SK-N-SH (cell line): ENCODE measurements around the gene RAB27B. TPM values are rescaled to one million over a fixed set of nuclear protein-coding genes. Genes with fewer than 3 reads are reported as not detected.

Experiments
- CTCF ChIA-PET: fragments of 300-600, 350-600 bp; formaldehyde crosslinking; extraction: SDS; loops from one replicate; lab custom pipeline; 2021; lab: Yijun Ruan, JAX
- POLR2A ChIA-PET: fragments of 350-600 bp; sonication (Branson Sonifier 250); formaldehyde crosslinking; extraction: SDS; loops from one replicate; lab custom pipeline; 2020; ENCODE audit warnings: antibody characterized with exemption, inconsistent platforms; lab: Yijun Ruan, JAX
- DNase-seq: peaks from one replicate; pipeline ENCODE4 v3.0.0; 2012
- H2AFZ ChIP-seq: fragments of 200-600 bp; sonication (generic); 2 replicates; pipeline ENCODE4 v1.8.1; 2016; ENCODE audit warnings: antibody characterized with exemption, mild to moderate bottlenecking, low read depth
- H3F3A ChIP-seq: fragments of 200-600 bp; sonication (generic); replicated peaks from 2 replicates; pipeline ENCODE3; 2016; ENCODE audit warnings: antibody characterized with exemption, mild to moderate bottlenecking; ENCODE audit not compliant: insufficient read depth
- H3K27ac ChIP-seq, 2 experiments: fragments of 200-500 bp in 1 of 2; fragments of 200-600 bp in 1 of 2; sonication (Bioruptor generic) in 1 of 2; sonication (generic), shearing (Covaris generic) in 1 of 2; 2 replicates each; pipeline versions ENCODE4 v1.5.1 to v1.6.1; 2014 to 2016; ENCODE audit warnings: low read depth in 2 of 2, inconsistent platforms in 1 of 2, low read length in 1 of 2, mild to moderate bottlenecking in 1 of 2, mixed read lengths in 1 of 2
- H3K27me3 ChIP-seq: fragments of 200-600 bp; sonication (generic), shearing (Covaris generic); 2 replicates; pipeline ENCODE4 v1.6.1; 2016; ENCODE audit warnings: mixed run types; ENCODE audit not compliant: insufficient read depth
- H3K36me3 ChIP-seq, 2 experiments: fragments of 200-500 bp in 1 of 2; fragments of 200-600 bp in 1 of 2; sonication (Bioruptor generic) in 1 of 2; sonication (generic) in 1 of 2; replicated peaks in 1 of 2; 2 replicates each; pipeline versions ENCODE3 to v1.5.1; 2014 to 2016; ENCODE audit warnings: low read length in 1 of 2, mild to moderate bottlenecking in 1 of 2; ENCODE audit not compliant: insufficient read depth in 2 of 2, control insufficient read depth in 1 of 2
- H3K4me1 ChIP-seq, 2 experiments: fragments of 200-500 bp in 1 of 2; fragments of 200-600 bp in 1 of 2; sonication (Bioruptor generic) in 1 of 2; sonication (generic), shearing (Covaris generic) in 1 of 2; 2 replicates each; pipeline versions ENCODE4 v1.5.1 to v1.6.1; 2014 to 2016; ENCODE audit warnings: low read depth in 1 of 2, low read length in 1 of 2, mixed run types in 1 of 2; ENCODE audit not compliant: insufficient read depth in 2 of 2, control insufficient read depth in 1 of 2
- H3K4me2 ChIP-seq: fragments of 200-600 bp; sonication (generic), shearing (Covaris generic); 2 replicates; pipeline ENCODE4 v1.6.1; 2017; ENCODE audit warnings: mixed run types
- H3K4me3 ChIP-seq, 2 experiments: fragments of 200-500 bp in 1 of 2; fragments of 200-600 bp in 1 of 2; sonication (Bioruptor generic) in 1 of 2; sonication (generic), shearing (Covaris generic) in 1 of 2; 2 replicates each; pipeline versions ENCODE4 v1.5.1 to v1.8.1; 2014 to 2016; ENCODE audit warnings: low read depth in 2 of 2, inconsistent platforms in 1 of 2, low read length in 1 of 2, mild to moderate bottlenecking in 1 of 2, mixed read lengths in 1 of 2, moderate library complexity in 1 of 2
- H3K79me2 ChIP-seq: fragments of 200-600 bp; sonication (generic); 2 replicates; pipeline ENCODE4 v1.8.1; 2017; ENCODE audit warnings: mild to moderate bottlenecking; ENCODE audit not compliant: insufficient read depth
- H3K9ac ChIP-seq: fragments of 200-600 bp; sonication (generic); 2 replicates; pipeline ENCODE4 v1.6.1; 2017; ENCODE audit warnings: mixed run types
- H3K9me2 ChIP-seq: fragments of 200-600 bp; sonication (generic); 2 replicates; pipeline ENCODE4 v1.6.1; 2017; ENCODE audit warnings: mixed run types
- H3K9me3 ChIP-seq: fragments of 200-600 bp; sonication (generic); 2 replicates; pipeline ENCODE4 v1.6.1; 2017; ENCODE audit warnings: mixed run types, mild to moderate bottlenecking, moderate library complexity
- H4K20me1 ChIP-seq: fragments of 200-600 bp; sonication (generic); 2 replicates; pipeline ENCODE4 v1.6.1; 2017; ENCODE audit warnings: mild to moderate bottlenecking, mixed run types; ENCODE audit not compliant: insufficient read depth
- EP300 ChIP-seq, 2 experiments: IDR thresholded peaks; 2 replicates each; pipeline versions ENCODE4 v1.4.0 to v1.6.1; 2012; ENCODE audit warnings: borderline replicate concordance in 1 of 2, low read depth in 1 of 2, low read length in 1 of 2
- FOSL2 ChIP-seq: IDR thresholded peaks from 2 replicates; pipeline ENCODE4 v1.4.0; 2012; ENCODE audit warnings: low read depth, mild to moderate bottlenecking, moderate library complexity, borderline replicate concordance
- FOXJ3 ChIP-seq: sonication (generic); formaldehyde crosslinking; IDR thresholded peaks from 2 replicates; pipeline ENCODE4 v1.5.1; 2020; ENCODE audit warnings: mild to moderate bottlenecking, missing genetic modification reagents
- FOXM1 ChIP-seq: IDR thresholded peaks from 2 replicates; pipeline ENCODE4 v1.4.0; 2012; ENCODE audit warnings: low read depth, mild to moderate bottlenecking
- GABPA ChIP-seq: IDR thresholded peaks from 2 replicates; pipeline ENCODE4 v1.4.0; 2012; ENCODE audit warnings: low read depth, mild to moderate bottlenecking
- GATA2 ChIP-seq: sonication (generic); formaldehyde crosslinking; IDR thresholded peaks from 2 replicates; pipeline ENCODE4 v1.5.0; 2020; ENCODE audit warnings: mild to moderate bottlenecking, missing genetic modification reagents
- IRF3 ChIP-seq: fragments of 150-350 bp; IDR thresholded peaks from 2 replicates; pipeline ENCODE4 v1.6.1; 2016; ENCODE audit warnings: mild to moderate bottlenecking, low read depth, low read length
- MEF2A ChIP-seq: IDR thresholded peaks from 2 replicates; pipeline ENCODE4 v1.4.0; 2012; ENCODE audit warnings: low read depth, borderline replicate concordance
- NFIC ChIP-seq: IDR thresholded peaks from 2 replicates; pipeline ENCODE4 v1.4.0; 2012; ENCODE audit warnings: borderline replicate concordance
- NRF1 ChIP-seq: IDR thresholded peaks from 2 replicates; pipeline ENCODE4 v1.6.1; 2012; ENCODE audit warnings: low read depth, mild to moderate bottlenecking, low read length
- POLR2AphosphoS5 ChIP-seq: IDR thresholded peaks from 2 replicates; pipeline ENCODE4 v1.6.1; 2012; ENCODE audit warnings: low read depth, low read length
- REST ChIP-seq: IDR thresholded peaks from 2 replicates; pipeline ENCODE4 v1.6.1; 2012; ENCODE audit warnings: mild to moderate bottlenecking, low read depth, low read length, moderate library complexity
- RFX5 ChIP-seq: IDR thresholded peaks from 2 replicates; pipeline ENCODE4 v1.6.1; 2012; ENCODE audit warnings: mild to moderate bottlenecking, improper control_type of control experiment, low read length
- SIN3A ChIP-seq: IDR thresholded peaks from 2 replicates; pipeline ENCODE4 v1.6.1; 2012; ENCODE audit warnings: low read depth, mild to moderate bottlenecking, low read length, moderate library complexity, borderline replicate concordance
- SMC3 ChIP-seq: IDR thresholded peaks from 2 replicates; pipeline ENCODE4 v1.6.1; 2012; ENCODE audit warnings: low read depth, low read length, improper control_type of control experiment
- TAF1 ChIP-seq: IDR thresholded peaks from 2 replicates; pipeline ENCODE4 v1.6.1; 2012; ENCODE audit warnings: low read depth, mild to moderate bottlenecking, low read length, moderate library complexity, borderline replicate concordance
- ZBTB33 ChIP-seq: IDR thresholded peaks from 2 replicates; pipeline ENCODE4 v1.4.0; 2012; ENCODE audit warnings: low read depth, borderline replicate concordance
- WGBS: methylation state at CpG from one replicate; pipeline ENCODE4 v1.1.6; 2017; ENCODE audit warnings: low lambda C conversion rate; 5-methylcytosine and 5-hydroxymethylcytosine counted together
- polyA plus RNA-seq, 3 experiments: library from polyadenylated mRNA; depleted of rRNA; stranded (reverse); fragments of >200 nt; gene quantifications; 2 replicates each; pipeline ENCODE4 v1.2.3, GENCODE V29; 2012
- TF ChIP-seq, protein P1 (sequence below): fragments of 150-350 bp; IDR thresholded peaks from 2 replicates; pipeline ENCODE4 v1.6.1; 2017; ENCODE audit warnings: antibody characterized with exemption, low read length, low read depth, borderline replicate concordance
- TF ChIP-seq, protein P2 (sequence below): IDR thresholded peaks from 2 replicates; pipeline ENCODE4 v1.4.0; 2012; ENCODE audit warnings: low read depth
- TF ChIP-seq, protein P3 (sequence below): IDR thresholded peaks from 2 replicates; pipeline ENCODE4 v1.4.0; 2012; ENCODE audit warnings: low read depth, borderline replicate concordance

The RAB27B gene
- polyA plus RNA-seq, 1 of the 3 experiments (the other 2 are of a cell fraction), result 0.56 TPM

DNA sequence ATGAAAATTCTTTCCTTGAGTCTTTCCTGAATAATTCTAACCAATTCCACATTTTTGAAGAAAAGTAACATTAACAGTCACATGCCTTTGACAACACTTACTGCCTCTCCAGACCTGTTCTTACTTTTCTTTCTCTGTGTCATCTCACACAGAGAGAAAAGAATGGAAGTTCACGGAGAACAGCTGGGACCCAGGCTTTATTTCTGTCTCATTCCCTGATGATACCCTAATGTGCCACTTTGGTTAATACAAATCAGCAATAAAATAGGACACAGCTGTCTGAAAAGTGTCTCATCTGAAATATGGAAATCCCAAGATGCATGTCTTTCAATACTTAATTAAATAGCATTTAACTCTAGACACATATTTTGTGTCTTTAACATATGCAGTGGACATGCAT is 42.1 kb upstream of the RAB27B start:
- no peak overlapping the region for H3K9ac ChIP-seq
- 97% methylated on average over 1 of the region's 1 CpG for WGBS
- H2AFZ ChIP-seq, result no peak overlapping the region

DNA sequence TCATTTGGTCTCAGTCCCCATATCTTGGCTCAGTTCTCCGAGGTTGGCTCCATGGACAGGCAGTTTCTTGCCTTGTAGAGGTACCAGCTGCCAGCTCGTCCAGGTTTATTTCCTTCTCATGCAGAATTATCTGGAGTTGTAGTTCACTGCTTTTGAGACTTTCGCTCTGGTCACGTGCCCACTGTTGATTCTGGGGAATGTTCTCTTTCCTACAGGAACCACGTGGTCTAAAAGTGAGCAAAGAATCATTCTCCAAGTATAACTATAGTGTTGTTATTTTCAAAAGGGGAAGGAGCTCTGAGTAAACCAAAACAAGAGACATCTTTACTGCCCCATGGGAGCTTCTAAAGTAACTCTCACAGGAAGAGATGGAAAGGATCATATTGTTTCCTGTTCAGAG is 41.2 kb upstream of the RAB27B start:
- Histone ChIP-seq H3K4me2 (no peak overlapping the region), H3K9me2 (no peaks in the 10 kb centered on the region), H3K9ac (no peak overlapping the region), H3F3A (peaks cover 4% of the 10 kb centered on the region), H3K79me2 (no peaks in the 10 kb centered on the region), H3K4me1 (peaks cover 0 to 4% of the 10 kb centered on the region in 2 experiments; a peak in 2 of 4 replicates), H3K27ac (peak overlapping the region; percentile 46 to 77; a peak in 3 of 4 replicates), H3K36me3 (no peaks in the 10 kb centered on the region), H3K9me3 (no peaks in the 10 kb centered on the region), H3K27me3 (no peaks in the 10 kb centered on the region), H2AFZ (peak overlapping the region; percentile 41; the same call in 1 of the 2 replicates), H4K20me1 (no peaks in the 10 kb centered on the region), H3K4me3 (no peak overlapping the region)
- ChIA-PET POLR2A (no interaction called here), CTCF (interaction anchor here (0.8 to 1.3 kb wide), 3 partner anchors 9 to 64 kb away, joined by 3 read pairs; no protein-coding TSS in a partner anchor)
- 94% methylated on average over 5 of the region's 5 CpGs for WGBS
- no peak for DNase-seq
- TF ChIP-seq SIN3A, result no peak
- no peak for TF ChIP-seq FOSL2
- TF ChIP-seq ZBTB33, result no peak
- no peak for TF ChIP-seq EP300 (IDR thresholded peaks at IDR 0.05; ENCODE audit: borderline replicate concordance in 1 of 2, low read depth in 1 of 2, low read length in 1 of 2)
- TF ChIP-seq, protein P1, sequence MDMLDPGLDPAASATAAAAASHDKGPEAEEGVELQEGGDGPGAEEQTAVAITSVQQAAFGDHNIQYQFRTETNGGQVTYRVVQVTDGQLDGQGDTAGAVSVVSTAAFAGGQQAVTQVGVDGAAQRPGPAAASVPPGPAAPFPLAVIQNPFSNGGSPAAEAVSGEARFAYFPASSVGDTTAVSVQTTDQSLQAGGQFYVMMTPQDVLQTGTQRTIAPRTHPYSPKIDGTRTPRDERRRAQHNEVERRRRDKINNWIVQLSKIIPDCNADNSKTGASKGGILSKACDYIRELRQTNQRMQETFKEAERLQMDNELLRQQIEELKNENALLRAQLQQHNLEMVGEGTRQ, result no peak
- TF ChIP-seq REST, result no peak
- no peak for TF ChIP-seq GABPA
- TF ChIP-seq NRF1, result no peak

More for the DNA sequence above, 42.1 kb upstream of the RAB27B start:
- CTCF ChIA-PET, result interaction anchor here (0.8 to 1.3 kb wide), 3 partner anchors 9 to 65 kb away, joined by 3 read pairs; no protein-coding TSS in a partner anchor
- Histone ChIP-seq H3K4me2 (no peak overlapping the region), H3K79me2 (no peaks in the 10 kb centered on the region), H3K27ac (peak overlapping the region in 1 of 2 experiments; percentile 9; a peak in 1 of 4 replicates), H3K36me3 (no peaks in the 10 kb centered on the region), H3K27me3 (no peaks in the 10 kb centered on the region), H3F3A (peaks cover 4% of the 10 kb centered on the region), H3K9me2 (no peaks in the 10 kb centered on the region), H3K4me1 (peaks cover 0 to 4% of the 10 kb centered on the region in 2 experiments; a peak in 2 of 4 replicates), H3K4me3 (no peak overlapping the region), H4K20me1 (no peaks in the 10 kb centered on the region), H3K9me3 (no peaks in the 10 kb centered on the region)
- TF ChIP-seq POLR2AphosphoS5 (no peak), MEF2A (no peak), SMC3 (no peak), RFX5 (no peak), SIN3A (no peak), GATA2 (CRISPR knock-in tag) (no peak), FOSL2 (no peak), IRF3 (no peak), NFIC (no peak), FOXJ3 (CRISPR knock-in tag) (no peak), FOXM1 (no peak), TAF1 (no peak)
- TF ChIP-seq, protein P2, sequence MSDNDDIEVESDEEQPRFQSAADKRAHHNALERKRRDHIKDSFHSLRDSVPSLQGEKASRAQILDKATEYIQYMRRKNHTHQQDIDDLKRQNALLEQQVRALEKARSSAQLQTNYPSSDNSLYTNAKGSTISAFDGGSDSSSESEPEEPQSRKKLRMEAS, result no peak
- TF ChIP-seq, protein P3, sequence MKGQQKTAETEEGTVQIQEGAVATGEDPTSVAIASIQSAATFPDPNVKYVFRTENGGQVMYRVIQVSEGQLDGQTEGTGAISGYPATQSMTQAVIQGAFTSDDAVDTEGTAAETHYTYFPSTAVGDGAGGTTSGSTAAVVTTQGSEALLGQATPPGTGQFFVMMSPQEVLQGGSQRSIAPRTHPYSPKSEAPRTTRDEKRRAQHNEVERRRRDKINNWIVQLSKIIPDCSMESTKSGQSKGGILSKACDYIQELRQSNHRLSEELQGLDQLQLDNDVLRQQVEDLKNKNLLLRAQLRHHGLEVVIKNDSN, result no peak
- DNase-seq, result no peak
- POLR2A ChIA-PET, result no interaction called here
